GM19099 (cell line): ENCODE measurements around the gene RABGEF1.

Experiments used
- POLR2A ChIP-seq: IDR thresholded peaks from 3 replicates; pipeline ENCODE4 v1.6.1; 2011; ENCODE audit warnings: low read depth; ENCODE audit not compliant: insufficient read length; ENCODE audit errors: extremely low read depth

Gene RABGEF1

DNA sequence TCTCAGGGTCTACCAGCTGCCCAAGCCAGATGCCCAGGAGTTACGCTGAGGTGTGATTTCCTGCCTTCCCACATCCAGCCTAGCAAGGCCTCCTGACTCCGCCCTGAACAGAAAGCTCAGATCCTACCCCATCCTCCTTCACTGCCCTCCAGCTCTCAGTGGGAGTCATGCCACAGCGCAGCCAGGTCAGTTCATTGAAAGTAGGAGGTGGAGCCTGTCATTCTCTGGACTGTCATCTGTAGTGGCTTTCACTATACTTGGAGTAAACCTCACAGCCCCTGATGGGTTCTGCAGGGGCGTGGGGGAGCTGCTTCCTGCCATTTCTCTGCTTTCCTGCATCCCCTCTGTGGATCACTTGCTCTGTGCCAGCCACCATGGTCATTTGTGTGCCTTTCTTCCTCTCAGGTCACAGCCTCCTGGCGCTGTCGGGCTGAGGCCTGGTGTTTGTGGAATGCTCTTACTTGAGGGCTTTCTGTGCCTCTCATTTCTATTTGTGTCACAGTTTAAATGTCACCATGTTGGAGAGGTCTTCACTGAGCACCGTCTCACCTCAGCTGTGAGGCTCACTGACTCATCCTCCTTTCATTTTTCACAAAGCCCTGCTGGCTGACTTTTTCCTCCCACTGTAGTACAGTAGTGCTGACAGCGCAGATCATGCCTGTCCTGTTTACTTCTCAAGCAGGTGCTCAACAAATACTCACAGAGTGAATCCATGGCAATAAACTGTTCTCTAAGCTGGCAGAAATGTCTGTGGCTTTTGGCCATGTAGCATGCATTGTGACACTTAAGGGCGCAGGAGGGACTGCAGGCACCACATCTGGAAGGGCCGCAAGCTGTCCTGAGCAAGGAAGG lies 119.5 kb downstream of the RABGEF1 start:
- no peak for TF ChIP-seq POLR2A

DNA sequence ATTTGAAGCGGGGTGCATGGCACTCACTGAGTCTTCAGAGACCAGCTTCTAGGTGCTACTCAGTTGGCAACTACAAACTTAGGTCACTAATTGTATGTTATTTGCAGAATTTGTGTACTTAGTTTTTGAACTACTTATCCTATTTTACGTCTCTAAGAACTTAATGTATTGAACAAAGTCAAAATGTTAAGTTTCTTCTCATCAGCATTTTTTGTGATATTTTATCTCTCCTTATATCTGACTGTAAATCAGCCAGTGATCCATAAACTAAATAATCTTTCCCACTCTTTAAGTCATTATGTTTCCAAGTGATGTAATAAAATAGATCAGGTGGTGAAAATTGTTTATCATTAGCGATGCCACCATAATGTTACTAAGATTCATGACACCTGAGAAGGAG lies 120.2 kb downstream of the RABGEF1 start:
- TF ChIP-seq POLR2A, result no peak
